NCI-H69 (cell line): ENCODE data around the gene NAV2.

Source experiments
- DNase-seq: peaks from one replicate; lab custom pipeline; 2025; lab: John Stamatoyannopoulos, UW

NAV2 gene

DNA sequence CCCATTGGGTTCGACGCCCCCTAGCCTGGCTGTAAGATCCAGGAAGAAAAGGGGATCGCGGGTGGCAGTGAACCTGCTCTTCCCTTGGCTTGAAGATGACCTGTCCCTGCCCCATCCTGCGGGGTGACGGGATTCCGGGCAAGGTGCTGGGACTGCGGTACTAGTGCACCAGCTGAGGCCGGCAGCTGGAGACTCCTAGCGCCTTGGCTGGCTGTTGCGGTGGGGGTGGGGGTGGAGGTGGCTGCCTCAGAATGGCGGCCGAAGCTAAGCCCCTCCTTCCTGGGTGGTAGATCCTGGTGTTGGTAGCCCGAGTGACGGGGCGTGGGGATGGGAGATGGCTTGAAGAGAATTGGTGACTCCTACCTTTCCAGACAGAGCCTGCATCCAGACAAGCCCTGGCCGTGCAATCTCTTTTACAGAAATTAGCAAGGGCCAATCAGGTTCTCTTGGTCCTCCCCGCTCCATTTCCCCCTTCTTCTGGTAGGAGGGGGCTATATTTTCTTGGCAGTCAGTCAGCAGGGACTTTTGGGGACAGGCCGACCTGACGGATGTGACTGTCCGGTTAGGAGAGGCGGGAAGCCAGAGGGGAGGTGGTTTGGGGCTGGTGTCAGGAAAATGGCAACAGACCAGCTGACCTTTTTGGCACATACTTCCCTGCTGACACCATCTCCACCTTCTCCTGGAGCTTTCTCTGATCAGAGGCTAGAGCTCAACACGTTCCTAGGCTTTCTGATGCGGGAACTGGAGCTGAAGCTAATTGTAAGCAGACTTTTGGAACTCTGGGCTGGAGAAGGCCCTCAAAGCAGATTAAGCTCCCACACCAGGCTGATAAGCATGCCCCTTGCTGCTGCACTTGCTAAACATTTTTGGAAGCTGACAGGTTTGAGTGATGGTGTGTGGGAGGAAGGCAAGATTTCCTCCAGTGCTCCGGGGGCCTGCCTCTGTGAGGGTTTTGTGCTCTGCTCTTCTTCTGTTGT is 2.0 kb downstream of the NAV2 start:
- DNase-seq = peak; percentile 9

DNA sequence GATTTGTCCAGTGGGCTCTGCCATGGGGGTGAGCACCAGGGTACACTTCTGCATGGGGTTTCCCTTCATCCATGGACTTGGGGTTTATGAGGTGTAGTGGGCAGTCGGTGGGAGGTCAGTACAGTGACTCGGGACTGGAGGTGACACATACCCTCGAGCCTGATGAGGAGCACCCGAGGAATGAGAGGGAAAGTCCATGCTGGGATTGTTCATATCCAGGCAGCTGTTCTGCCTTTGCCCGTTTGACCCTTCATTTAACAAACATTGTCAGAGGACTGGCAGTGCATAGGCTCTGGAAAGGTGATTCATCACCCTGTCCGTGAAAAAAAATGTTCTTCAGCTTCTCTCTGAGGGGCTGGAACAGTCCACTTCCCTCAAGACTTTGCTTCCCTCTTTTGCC is 2.7 kb downstream of the NAV2 start:
- no peak for DNase-seq

DNA sequence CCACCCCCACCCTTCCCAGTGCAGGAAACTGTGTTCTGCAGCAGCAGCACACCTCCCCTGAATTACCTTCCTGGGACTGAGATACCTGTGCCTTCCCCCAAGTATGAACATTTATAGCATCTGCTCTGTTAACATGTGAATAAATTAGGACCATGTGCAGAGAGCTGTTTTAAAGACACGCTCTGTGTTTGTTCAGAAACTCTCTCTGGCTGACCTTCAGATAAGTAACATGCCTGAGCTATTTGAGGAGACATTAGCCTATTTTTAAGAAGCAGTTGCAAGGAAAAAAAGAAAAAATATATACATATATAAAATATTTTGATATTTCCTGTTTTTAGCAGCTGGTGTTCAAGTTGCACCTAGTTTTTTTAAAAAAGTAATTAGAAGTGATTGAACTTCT is 5.4 kb downstream of the NAV2 start:
- DNase-seq = no peak

DNA sequence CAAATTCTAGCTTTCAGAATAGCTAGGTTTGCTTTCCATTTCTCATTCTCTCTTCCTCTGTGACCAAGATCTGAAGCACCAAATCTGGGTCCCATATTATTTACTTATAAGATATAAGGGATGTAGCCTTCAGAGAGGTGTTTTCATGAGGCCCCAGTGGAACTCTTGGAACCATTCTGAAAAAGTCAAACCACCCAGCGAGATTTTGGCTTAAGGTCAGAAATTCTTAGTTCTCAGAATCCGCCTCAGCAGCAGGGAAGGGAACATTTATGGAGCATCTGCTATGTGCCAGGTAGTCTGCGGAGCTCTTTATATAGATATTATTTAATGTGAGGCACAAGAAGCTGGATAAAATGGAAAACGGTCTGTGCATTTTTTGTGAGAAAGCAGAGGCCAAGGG is 6.3 kb downstream of the NAV2 start:
- no peak for DNase-seq

DNA sequence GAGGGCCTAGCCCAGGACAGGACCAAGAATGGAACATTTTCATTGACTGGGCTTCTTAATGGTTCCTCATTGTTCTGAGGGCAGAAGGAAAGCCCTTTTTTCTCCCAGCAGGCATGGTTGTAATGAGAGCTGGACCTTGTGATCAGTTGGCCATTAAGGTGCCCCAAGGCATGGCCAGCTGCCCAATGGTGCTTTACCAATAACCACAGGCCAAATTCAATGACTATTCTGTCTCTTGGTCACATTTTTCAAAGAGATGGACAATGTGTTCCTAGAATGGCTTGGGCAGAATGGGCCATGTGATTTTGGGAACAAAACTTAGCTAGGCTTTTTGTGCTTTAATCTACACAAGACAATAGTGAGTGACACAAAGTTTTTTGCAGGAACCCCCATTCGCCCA is 7.3 kb downstream of the NAV2 start:
- no peak for DNase-seq

DNA sequence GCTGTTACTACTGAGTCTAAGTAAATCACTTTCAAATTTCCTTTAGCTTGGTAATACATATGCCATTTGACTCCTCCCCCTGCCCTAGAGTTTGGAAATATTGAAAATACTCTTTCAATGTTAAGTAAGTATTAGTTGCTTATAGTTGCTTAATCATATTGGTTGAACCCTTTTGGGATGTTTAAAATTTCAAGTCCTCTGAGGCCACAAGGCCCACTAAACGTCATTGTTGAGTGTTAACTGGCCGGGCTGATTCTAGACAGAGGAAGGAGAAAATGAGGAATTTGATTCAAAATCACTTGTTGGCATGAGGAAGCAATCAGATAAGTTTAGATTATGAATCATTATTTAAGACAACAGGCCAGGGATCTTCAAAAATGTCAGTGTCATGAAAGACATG is 8.5 kb downstream of the NAV2 start:
- no peak for DNase-seq

DNA sequence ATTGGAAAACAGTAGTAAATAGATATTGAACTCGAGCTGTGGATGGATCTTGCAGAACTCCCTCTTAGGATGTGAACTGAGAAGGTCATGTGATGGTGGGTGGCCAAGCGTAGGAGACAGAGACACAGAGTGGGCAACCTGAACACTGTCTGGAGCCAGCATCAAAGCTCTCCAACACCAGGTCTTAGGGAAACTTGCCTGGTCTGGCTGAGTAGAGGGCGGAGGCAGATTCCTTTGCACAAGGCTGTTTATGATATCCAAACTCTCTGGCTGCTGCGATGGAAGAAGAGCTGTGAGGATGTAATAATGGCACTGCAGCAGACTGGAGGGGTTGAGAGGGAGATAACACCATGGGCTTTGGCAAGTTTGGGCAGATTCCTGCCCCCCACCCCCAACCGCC is 10.1 kb downstream of the NAV2 start:
- no peak for DNase-seq

DNA sequence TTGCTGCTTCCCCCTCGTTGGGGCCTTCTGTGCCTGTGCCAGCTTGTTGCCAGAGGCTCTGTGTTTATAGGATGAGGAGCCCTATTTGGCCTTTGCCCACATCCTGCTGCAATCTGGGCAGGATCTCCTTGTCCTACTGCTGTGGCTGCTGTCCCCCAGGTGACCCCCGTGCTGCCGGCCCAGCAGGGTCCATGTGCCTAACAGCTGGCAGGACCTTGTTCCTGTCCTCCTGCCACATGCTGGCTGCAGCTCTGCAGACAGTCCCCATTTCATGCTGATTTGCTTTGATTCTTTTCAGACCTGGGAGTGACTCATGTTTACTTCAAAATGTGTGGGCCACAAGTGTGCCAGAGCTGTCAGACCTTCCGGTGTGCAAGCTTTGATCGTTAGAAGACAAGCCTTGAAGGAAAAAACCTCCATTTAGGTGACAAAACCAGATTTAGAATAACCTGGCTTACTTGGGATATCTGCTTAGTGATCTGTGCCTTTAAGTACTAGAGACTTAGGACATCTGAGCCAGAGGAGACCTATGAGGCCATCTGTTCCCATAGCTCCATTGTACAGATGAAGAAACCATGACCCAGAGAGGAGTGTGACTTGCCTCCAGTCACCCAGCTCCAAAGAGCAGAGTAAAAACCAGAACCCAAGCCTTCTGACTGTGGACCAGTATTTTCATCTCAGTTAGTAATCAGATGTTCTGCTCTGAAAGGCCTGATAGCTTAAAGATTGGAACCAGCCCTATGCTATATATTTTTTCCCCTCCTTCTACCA is 11.1 kb downstream of the NAV2 start:
- DNase-seq = peak; percentile 56

DNA sequence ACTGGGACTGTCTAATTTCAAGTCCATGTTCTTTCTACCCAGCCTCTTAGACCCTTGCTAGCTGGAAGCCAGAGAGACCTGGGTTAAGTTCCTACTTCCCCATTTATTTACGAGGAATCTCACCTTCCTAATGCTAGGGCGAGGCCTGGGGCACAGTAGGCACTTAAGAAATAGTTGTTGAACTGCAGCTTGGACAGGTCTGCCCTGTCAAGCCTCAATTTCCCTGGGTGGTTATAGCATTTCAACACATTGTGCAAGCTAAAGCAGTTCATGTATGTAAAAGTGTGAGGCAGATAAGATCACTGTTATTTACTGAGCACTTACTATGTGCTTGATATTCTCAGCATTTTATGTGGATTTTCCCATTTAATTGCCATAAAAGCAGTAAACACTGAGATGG is 12.1 kb downstream of the NAV2 start:
- DNase-seq = no peak

DNA sequence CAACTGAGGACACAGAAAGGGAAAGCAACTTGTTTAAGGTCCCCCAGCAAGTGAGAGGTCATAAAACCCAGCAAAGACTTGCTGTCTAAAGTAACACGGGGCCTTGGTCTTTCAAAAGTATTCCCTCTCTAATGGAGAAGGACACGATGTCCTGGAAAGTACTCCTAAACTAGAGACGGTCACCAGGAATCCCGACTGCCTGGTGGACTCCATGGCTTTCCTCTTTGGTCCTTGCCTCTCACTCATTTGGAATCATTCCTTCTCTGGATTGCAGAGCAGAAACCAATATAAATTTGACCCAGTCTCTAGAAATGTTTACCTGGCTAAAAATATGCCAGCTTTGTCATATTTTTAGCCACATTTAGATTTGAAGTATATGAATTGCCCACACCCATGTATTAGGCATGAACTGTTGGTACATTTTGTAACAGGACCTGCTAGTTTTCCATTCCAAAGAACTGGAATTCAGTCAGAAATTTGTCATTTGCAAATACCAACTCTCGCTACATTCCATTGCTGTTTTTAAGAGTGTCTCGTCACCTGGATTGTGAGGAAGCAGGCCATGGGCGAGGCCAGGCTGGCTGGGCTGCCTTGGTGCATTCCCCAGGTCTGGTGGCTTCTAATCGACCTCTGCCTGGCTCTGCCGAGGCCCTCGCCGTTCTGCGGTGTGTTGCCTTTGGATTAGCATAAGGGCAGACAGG is 12.9 kb downstream of the NAV2 start:
- no peak for DNase-seq

DNA sequence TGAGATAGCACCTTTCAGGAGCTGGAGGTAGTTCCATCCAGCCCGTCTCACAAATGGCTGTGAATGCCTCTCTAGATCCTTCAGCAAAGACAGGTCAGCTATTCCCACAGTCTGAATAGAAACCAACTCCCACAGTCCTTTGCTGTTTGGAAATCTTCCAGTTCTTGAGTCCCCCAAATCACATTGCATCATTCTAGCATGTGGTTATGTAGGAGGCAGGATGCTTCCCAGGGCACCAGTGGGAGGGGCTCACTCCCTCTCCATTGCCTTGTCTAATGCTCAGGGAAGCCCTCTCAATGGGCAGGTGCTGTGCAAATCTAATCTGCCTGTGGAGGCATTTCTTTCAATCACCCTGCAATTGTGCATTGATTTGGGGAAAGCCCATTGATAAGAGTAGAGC is 14.6 kb downstream of the NAV2 start:
- peak; percentile 16 for DNase-seq

DNA sequence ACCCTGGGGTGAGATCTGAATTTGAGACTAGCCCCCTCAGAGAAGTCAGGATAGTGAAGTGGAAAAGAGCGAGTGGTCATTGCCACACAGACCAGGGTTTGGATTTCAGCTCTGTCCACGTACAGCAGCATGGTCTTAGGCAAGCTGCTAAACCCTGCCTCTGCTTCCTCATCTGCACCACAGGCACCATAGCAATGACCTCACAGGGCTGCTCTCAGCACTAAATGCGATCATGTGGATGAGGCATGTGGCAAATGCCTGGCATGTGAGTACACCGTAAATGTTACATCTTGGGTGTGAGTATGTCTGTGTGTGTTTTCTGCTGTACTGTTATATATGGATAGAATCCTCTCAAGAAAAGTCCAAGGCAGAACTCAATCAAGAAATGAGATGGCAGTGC is 15.8 kb downstream of the NAV2 start:
- no peak for DNase-seq

DNA sequence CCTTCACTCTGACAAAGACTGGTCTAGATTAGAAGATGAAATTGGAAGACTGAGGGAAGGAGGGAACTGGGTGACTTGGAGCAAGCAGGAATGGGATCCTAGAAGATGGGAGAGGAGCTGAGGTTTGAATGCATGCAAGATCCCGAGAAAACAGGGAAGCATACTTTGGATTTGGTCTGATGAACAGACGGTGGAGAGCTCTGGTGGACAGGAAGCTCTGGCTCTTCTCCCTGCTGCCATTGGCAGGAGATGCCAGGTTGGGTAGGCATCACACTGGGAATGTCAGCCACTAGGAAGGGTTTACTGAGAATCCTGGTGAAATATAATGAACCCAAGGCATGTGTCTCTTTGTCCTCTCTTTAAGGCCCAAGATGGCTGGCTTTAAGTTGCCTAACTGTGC is 16.5 kb downstream of the NAV2 start:
- no peak for DNase-seq

DNA sequence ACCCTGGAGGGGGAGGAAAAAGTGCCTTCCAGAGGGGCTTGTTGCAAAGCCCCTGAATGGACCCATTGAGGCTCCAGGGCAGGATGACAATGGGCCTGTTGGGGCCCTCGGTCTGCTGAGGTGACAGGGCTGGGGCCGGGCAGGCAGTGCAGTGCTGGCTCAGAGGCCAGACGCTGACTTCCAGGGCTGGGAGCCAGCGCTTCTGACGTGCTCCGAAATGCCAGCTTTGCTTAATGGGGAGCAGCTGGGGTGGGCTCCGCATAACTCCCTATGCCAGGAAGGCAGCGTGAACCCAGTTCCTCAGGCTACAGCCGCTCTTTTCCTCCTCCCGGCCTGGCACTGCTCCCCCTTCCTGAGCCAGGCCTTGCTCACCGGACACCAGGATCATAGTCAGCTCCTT is 17.7 kb downstream of the NAV2 start:
- no peak for DNase-seq

DNA sequence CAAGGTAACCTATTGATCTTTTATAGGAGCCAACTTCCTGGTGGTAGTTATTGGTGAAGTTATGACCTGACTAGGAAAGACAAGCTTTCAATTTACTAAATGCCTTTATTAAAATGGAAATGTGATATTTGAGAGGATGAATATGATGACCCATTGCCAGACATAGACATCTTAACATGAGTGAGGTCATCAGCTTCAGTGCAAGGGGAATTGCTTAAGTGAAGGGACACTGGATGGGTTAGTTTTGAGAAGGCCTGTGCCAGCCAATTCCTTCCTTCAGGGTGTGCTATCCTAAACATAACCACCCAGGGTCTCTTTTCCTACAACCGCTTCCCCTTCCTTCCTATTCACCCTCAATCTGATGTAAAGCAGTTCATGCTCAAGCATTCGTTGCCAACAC is 21.5 kb downstream of the NAV2 start:
- DNase-seq = no peak

DNA sequence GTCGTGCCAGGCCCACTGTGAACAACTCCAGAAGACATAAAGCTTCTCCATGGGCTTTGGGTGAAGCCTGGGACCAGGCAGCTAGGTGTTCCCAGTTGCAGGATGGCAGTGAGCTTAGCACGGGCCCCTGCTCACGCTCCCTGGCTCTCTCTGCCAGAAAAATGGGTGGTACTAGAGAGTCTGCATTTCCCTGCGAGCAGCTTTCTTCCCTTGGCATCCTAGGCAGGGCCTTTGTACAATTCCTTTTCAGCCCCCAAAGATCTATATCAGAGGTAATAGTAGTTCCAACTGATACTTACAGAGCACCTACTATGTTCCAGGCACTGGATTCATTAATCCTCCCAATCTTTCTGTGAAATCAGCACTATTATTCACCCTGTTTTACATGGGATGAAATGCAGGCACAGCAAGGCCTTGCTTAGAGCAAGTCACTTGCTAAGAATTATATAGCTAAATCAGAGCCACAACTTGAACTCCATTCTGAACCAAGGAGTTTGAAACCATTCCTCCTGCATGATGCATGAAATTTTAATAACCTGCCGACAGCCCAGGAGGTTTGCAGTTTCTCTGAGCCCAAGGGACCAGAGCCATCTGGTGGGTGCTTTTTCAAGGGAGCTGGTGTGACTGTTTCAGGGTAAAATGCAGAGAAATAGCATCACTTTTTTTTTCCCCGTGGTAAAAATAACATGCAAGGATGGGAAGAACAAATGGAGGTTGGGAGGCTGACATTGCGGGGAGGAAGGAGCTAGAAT is 22.7 kb downstream of the NAV2 start:
- peak; percentile 29 for DNase-seq

DNA sequence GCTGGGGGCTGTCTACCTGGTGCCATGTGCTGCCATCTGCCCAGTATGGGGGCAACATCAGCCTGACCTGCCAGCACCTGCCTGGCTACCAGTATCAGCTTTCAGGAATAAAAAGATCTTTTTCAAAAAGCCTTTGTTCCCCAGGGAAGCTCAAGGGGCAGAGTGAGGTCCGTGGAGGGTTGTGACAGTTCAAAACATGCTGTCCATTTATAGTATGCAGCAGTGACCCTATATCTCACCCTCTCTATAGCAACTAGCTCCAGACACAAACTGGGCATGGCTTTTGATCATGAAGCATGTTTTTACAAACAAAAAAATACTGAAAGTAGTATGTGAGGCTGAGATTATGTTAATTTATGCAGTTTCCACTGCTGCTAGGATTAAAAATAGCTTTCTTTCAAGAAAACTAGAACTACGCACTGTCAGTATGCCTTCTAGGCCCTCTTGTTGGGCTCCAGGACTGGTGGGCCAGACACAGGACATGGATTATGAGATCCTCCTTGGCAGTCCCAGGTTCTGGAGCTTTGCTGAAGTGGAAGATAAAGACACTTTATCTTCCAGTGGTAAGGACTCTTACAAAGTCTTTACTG is 23.4 kb downstream of the NAV2 start:
- peak; percentile 29 for DNase-seq

DNA sequence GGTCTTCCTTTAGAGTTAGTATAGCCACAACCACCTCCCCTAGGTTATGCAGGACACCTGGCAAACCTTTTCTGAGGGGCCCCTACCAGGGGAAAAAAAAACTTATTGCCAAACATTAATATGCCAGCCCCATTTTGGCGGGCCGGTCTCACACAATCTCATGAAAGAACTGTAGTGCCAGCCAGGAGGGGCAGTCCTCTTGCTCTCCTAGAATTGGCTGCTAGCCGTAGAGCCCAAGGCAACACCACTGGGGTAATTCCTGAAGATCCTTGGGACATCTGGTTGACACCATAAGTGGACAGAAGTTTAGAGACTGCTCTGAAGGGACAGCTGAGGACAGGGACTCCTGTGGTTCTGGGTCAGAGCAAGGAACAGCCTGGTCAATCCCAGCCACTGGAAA is 24.2 kb downstream of the NAV2 start:
- no peak for DNase-seq

DNA sequence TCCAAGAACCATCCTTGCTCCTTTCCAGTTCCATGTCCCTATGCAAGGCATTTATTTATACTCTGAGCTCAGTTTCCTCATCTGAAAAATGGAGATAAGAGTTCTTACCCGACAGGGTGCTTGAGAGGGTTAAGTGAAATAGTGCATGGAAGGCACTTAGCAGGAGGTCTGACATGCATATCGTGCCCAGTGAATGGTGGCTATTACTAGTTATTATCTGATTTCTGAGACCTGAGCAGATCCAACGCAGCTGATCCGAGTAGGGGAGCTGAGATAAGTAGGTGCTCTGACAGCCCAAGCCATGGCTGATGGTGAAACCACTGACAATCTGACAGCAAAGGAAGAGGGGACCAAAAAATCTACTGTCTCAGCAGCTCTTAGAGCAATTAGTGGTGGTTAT is 24.9 kb downstream of the NAV2 start:
- DNase-seq = no peak

DNA sequence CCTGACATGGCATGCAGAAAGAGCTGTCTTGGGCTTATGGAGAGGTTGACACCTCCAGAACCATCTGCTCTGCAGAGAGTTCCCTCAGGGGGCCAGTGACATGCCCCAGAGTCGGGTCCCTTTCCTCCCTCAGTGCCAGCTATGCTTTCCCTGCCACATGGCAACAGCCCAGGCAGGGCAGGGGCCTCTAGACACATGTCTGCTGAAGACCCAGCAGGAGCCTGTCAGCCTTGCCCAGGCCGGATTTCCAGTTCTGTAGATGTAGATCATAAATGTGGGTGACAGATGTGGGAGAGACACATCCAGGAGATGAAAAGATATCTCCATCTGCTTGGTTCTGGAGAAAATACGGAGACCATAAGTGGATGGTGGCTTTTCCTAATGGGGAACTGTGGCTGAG is 25.5 kb downstream of the NAV2 start:
- peak; percentile 45 for DNase-seq

DNA sequence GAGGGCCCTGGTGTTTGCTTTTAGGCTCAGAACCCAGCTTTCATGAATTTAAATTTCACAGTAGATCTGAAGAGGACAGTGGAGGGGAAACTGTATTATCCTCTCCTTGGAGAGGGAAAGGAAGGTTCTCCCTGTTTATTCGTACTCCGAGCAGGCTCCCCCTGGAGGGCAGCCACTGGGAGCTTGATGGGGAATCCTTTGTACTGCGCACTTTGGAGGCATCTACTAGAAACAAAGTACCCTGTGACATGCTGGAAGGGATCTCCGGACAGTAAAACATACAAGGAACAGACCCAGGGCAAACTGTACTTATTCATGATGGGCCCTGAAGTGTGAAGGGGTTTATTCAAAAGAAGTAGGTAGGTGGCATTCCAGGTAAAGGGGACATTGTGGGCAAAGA is 27.2 kb downstream of the NAV2 start:
- peak; percentile 13 for DNase-seq

DNA sequence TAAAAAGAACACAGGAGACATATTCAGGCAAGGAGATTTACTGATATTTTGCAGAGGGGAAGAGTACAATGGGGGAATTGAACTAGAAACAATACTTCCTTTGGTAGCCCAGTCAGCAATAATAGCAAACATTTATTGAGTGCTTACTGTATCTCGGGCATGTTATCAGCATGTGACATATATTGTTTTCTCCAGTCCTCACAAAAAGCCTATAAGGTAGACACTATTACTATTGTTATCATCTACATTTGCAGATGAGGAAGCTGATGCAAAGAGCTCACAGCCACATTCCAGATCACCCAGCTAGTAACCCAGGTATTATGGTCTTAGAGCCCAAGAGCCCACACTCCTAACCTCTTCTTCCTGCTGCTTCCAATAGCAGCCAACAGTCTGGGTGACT is 27.9 kb downstream of the NAV2 start:
- no peak for DNase-seq
